ENCODE measurements around the gene NUAK1.

DNA sequence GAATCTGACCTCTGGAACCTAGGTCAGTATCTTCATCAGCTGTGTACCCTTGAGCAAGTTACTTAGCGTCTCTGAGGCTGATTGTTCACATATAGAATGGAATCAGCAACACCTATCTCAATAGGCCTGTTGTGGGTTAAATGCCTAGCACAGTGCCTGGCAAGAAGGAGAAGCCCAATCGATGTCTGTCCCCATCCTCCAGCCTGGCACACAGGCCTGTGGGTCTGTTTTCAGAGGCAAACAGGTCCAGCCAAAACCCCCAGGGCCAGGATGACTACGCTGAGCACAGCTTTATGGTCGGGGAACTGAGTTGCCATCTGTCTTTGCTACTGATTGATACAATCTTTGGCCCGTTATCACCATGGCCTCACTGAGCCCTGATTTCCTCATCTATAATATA lies 89.2 kb downstream of the NUAK1 start:
- TF ChIP-seq, protein P1, sequence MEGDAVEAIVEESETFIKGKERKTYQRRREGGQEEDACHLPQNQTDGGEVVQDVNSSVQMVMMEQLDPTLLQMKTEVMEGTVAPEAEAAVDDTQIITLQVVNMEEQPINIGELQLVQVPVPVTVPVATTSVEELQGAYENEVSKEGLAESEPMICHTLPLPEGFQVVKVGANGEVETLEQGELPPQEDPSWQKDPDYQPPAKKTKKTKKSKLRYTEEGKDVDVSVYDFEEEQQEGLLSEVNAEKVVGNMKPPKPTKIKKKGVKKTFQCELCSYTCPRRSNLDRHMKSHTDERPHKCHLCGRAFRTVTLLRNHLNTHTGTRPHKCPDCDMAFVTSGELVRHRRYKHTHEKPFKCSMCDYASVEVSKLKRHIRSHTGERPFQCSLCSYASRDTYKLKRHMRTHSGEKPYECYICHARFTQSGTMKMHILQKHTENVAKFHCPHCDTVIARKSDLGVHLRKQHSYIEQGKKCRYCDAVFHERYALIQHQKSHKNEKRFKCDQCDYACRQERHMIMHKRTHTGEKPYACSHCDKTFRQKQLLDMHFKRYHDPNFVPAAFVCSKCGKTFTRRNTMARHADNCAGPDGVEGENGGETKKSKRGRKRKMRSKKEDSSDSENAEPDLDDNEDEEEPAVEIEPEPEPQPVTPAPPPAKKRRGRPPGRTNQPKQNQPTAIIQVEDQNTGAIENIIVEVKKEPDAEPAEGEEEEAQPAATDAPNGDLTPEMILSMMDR (conservative IDR thresholded peaks at IDR 0.05; ENCODE audit: low read length) = no peak
- TF ChIP-seq EZH2phosphoT487 (IDR thresholded peaks at IDR 0.05; ENCODE audit: borderline replicate concordance, low read depth, low read length) = no peak
